Measurements from ENCODE around the gene PEX11B.

- TF ChIP-seq CTCF (IDR thresholded peaks at IDR 0.05) (no peak), POLR2A (IDR thresholded peaks at IDR 0.05) (no peak)
These were observed 43.1 kb upstream of the PEX11B start for GRCh38 chr1:145961425-145962156.

All from heart left ventricle (tissue), 13 donors.